ENCODE data around the gene CCR7.

The CCR7 gene

DNA sequence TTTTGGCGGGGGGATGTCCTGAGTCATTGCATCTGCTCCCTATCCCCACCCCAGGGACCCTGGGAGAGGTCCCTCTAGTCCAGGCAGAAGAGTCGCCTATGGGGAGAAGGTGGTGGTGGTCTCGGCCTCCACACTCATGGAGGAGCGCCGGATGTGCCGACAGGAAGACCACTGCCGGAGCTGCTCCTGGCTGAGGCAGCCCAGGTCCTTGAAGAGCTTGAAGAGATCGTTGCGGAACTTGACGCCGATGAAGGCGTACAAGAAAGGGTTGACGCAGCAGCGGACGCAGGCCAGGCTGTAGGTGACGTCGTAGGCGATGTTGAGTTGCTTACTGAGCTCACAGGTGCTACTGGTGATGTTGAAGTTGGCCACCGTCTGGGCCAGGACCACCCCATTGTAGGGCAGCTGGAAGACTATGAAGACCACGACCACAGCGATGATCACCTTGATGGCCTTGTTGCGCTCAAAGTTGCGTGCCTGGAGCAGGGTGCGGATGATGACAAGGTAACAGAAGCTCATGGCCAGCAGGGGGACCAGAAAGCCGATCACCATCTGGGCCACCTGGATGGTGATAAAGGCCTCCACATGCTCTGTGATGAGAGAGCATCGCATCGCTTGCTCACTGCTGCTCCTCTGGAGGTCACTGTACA lies 10.5 kb downstream of the CCR7 start:
- peaks cover 82% of the 10 kb centered on the region for H3K4me1 Mint-ChIP-seq
- H3K36me3 Mint-ChIP-seq (ENCODE audit: low read depth) = no peaks in the 10 kb centered on the region
- no peaks in the 10 kb centered on the region for H3K9me3 Mint-ChIP-seq
- TF ChIP-seq, protein P1, sequence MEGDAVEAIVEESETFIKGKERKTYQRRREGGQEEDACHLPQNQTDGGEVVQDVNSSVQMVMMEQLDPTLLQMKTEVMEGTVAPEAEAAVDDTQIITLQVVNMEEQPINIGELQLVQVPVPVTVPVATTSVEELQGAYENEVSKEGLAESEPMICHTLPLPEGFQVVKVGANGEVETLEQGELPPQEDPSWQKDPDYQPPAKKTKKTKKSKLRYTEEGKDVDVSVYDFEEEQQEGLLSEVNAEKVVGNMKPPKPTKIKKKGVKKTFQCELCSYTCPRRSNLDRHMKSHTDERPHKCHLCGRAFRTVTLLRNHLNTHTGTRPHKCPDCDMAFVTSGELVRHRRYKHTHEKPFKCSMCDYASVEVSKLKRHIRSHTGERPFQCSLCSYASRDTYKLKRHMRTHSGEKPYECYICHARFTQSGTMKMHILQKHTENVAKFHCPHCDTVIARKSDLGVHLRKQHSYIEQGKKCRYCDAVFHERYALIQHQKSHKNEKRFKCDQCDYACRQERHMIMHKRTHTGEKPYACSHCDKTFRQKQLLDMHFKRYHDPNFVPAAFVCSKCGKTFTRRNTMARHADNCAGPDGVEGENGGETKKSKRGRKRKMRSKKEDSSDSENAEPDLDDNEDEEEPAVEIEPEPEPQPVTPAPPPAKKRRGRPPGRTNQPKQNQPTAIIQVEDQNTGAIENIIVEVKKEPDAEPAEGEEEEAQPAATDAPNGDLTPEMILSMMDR (IDR thresholded peaks at IDR 0.05) = no peak
- peaks cover 8% of the 10 kb centered on the region for H3K27me3 Mint-ChIP-seq (ENCODE audit: low read depth, poor library complexity)
- H3K27ac Mint-ChIP-seq = peak overlapping the region; percentile 61
- H3K4me3 Mint-ChIP-seq = no peak overlapping the region
- no peak for DNase-seq

DNA sequence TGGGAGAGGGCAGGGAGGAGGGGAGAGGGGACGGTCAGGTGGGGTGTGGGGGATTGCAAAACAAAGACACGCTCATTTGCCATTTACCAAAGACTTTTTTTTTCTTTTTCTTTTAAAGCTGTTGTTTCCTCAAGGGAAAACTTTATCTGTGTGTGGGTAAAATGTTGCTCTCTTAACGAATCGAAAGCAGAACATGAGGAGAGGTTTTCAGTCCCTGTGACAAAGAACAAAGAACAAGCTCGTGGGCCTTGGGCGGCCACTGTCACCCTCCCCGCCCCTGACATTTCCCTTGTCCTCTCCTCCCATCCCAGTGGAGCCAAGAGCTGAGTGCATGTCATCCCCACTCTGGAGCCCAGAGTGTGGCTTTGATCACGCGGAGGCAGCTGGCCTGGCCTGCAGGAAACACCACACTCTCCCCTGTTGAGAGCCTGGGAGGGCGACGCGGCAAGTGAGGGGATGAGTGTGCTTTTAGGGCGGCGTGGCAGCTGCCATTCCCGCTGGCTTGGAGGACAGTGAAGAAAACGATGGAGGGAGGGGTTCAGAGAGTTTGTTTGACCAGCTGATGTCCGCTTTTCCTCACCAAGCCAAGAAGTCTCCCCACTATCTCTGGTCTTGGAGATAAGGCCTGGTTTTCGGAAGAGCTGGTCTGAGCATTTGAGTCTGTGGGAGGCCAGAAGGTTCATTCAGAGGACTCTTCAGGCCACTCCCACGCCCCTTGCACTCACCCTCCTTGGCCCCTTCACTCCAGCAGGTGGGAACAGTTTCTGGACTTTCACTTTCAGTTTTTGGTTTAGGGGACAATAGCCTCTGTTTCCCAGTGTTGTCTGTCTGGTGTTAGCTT lies 11.4 kb downstream of the CCR7 start:
- no peak overlapping the region for H3K4me3 Mint-ChIP-seq
- TF ChIP-seq, protein P1 (IDR thresholded peaks at IDR 0.05) = no peak
- no peaks in the 10 kb centered on the region for H3K36me3 Mint-ChIP-seq (ENCODE audit: low read depth)
- H3K27ac Mint-ChIP-seq = peak overlapping the region; percentile 61
- H3K27me3 Mint-ChIP-seq (ENCODE audit: low read depth, poor library complexity) = peaks cover 8% of the 10 kb centered on the region
- H3K4me1 Mint-ChIP-seq = peaks cover 82% of the 10 kb centered on the region
- DNase-seq = no peak
- no peaks in the 10 kb centered on the region for H3K9me3 Mint-ChIP-seq

DNA sequence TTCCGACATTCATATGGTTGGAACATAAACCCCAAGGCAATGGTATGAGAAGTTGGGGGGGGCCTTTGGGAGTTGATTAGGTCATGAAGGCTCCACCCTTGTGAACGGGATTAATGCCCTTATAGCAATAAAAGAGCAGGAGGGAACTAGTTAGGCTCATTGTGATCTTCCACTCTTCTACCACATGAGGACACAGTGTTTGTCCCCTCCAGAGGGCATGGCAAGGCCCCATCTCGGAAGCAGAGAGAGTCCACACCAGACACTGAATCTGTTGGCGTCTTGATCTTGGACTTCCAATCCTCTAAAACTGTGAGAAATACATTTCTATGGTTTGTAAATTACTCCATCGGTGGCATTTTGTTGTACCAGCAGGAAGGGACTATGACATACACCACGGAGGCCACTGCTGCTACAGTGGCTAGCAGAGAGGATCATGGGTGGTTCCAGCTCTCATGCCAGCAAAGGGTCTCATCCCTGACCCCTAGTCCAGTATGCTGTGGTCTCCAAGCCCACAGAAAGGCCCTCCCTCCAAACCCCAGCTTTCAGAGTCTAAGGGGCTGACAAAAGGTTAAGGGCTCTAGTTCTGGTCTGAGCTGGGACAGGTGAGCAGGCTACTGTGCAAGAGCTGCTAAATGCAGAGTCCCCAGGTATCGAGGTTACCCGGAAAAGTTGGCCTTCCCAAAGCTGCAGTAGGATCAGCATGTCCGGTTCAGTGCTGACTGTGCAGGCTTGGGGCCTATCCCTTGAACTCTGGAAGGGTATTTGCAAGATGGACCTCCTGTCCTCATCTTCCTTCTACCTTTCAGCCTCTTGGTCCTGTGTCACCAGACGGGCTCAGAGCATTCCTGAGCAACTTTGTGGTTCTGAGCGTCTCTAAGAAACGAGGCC lies 12.2 kb downstream of the CCR7 start:
- TF ChIP-seq, protein P1 (IDR thresholded peaks at IDR 0.05) = no peak
- Mint-ChIP-seq H3K4me3 (no peak overlapping the region), H3K36me3 (ENCODE audit: low read depth) (no peaks in the 10 kb centered on the region), H3K4me1 (peaks cover 82% of the 10 kb centered on the region), H3K27ac (no peak overlapping the region), H3K27me3 (ENCODE audit: low read depth, poor library complexity) (peaks cover 10% of the 10 kb centered on the region), H3K9me3 (no peaks in the 10 kb centered on the region)
- DNase-seq = no peak

DNA sequence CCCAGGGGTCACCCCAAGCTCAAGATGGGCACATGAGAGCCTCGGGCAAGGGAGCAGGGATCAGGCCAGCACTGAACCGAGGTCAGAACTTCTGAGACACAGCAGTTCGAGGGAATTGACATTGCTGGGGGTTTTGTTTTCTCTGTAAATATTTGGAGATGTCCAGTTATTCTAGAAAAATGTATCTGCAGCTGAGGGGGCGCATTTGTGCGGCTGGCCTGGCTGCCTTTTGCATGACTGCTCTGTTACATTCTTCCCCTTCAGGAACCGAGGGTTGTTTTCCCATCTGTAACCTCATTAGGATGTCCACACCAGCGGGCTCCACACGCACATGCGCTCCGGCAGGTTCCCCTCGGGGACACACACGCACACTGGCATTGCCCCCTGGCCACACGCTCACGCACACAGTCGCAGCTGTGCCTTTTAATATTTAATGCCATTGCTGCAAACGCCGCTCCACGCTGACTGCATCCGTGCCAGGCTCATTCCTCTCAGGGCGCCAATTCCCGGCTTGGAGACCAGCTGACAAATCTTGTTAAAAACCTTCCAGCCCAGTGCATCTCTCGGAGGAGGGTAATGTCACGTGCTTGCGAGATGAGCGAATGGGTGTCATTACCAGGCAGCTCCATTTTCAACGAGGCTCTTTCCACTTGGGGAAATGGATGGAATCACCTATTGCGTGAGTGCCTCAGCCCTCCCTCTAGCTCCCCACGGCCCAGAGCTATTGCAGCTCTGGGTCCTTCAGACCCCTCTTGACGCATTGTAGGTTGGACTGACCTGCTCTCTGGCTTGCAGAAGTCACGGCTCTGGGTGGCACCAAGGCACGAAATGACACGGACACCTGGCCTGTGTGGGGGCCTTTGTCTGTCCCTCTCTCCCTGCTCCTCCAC lies 13.1 kb downstream of the CCR7 start:
- DNase-seq = no peak
- Mint-ChIP-seq H3K27ac (no peak overlapping the region), H3K4me1 (peaks cover 82% of the 10 kb centered on the region), H3K4me3 (no peak overlapping the region), H3K9me3 (no peaks in the 10 kb centered on the region), H3K36me3 (ENCODE audit: low read depth) (no peaks in the 10 kb centered on the region), H3K27me3 (ENCODE audit: low read depth, poor library complexity) (peaks cover 12% of the 10 kb centered on the region)
- TF ChIP-seq, protein P1 (IDR thresholded peaks at IDR 0.05) = no peak
